Kidney epithelial cell (primary cell): ENCODE measurements around the gene KLHL3. TPM values are rescaled to one million over a fixed set of nuclear protein-coding genes. Genes with fewer than 3 reads are reported as not detected.
"Not testable (repeated sequence)": the region's sequence is repeated elsewhere in the genome, so short reads cannot be mapped to it uniquely, and the experiment has no call there.

Experiments used
- DNase-seq: peaks from one replicate; pipeline ENCODE4 v3.0.0-alpha.2; 2010; ENCODE audit warnings: low read depth
- H3K27me3 ChIP-seq: 2 replicates; pipeline ENCODE4 v1.6.0; 2011; ENCODE audit warnings: low read length; ENCODE audit not compliant: control insufficient read depth, insufficient read depth
- H3K36me3 ChIP-seq: 2 replicates; pipeline ENCODE4 v1.5.1; 2011; ENCODE audit warnings: low read length; ENCODE audit not compliant: control insufficient read depth, insufficient read depth
- H3K4me3 ChIP-seq: 2 replicates; pipeline ENCODE4 v1.5.1; 2011; ENCODE audit warnings: low read depth, mild to moderate bottlenecking, control low read depth, low read length
- CTCF ChIP-seq: IDR thresholded peaks from 2 replicates; pipeline ENCODE4 v1.5.1; 2011; ENCODE audit warnings: mild to moderate bottlenecking, moderate library complexity, low read length, control low read depth, inconsistent platforms; ENCODE audit not compliant: insufficient read depth, poor library complexity, severe bottlenecking
- total RNA-seq: library from RNA; depleted of rRNA; stranded (reverse); fragments of >200 nt; gene quantifications from 2 replicates; pipeline ENCODE4 v1.2.3, GENCODE V29; 2015

KLHL3 gene
- total RNA-seq, 1 donor from 2014 or later: 2.8 TPM

GRCh38 chr5:137648361-137648760 lies 87.5 kb downstream of the KLHL3 start:
- Histone ChIP-seq H3K27me3 (no peaks in the 10 kb centered on the region), H3K36me3 (no peaks in the 10 kb centered on the region), H3K4me3 (no peak overlapping the region)
- DNase-seq: no peak
- no peak for TF ChIP-seq CTCF

GRCh38 chr5:137647401-137647800 lies 88.5 kb downstream of the KLHL3 start:
- H3K36me3 ChIP-seq: no peaks in the 10 kb centered on the region
- no peak for DNase-seq
- H3K27me3 ChIP-seq: no peaks in the 10 kb centered on the region
- no peak overlapping the region for H3K4me3 ChIP-seq
- no peak for TF ChIP-seq CTCF

- H3K36me3 ChIP-seq: no peaks in the 10 kb centered on the region
- H3K27me3 ChIP-seq: no peaks in the 10 kb centered on the region
- TF ChIP-seq CTCF: no peak
- H3K4me3 ChIP-seq: no peak overlapping the region
- no peak for DNase-seq
Measured at GRCh38 chr5:137646761-137647160, 89.1 kb downstream of the KLHL3 start.

GRCh38 chr5:137643081-137643480 lies 92.8 kb downstream of the KLHL3 start:
- not testable (repeated sequence) for H3K36me3 ChIP-seq, H3K27me3 ChIP-seq, DNase-seq, H3K4me3 ChIP-seq

- TF ChIP-seq CTCF: no peak
- no peaks in the 10 kb centered on the region for H3K27me3 ChIP-seq
- H3K36me3 ChIP-seq: no peaks in the 10 kb centered on the region
- H3K4me3 ChIP-seq: no peak overlapping the region
- DNase-seq: no peak
Measured at GRCh38 chr5:137642091-137642490, 93.8 kb downstream of the KLHL3 start.

- DNase-seq: no peak
- TF ChIP-seq CTCF: no peak
- Histone ChIP-seq H3K27me3 (no peaks in the 10 kb centered on the region), H3K36me3 (no peaks in the 10 kb centered on the region), H3K4me3 (no peak overlapping the region)
Measured at GRCh38 chr5:137641148-137641547, 94.7 kb downstream of the KLHL3 start.
